Osteoblast (primary cell): ENCODE data around the gene ARHGEF4. TPM values are rescaled to one million over a fixed set of nuclear protein-coding genes. Genes with fewer than 3 reads are reported as not detected.

Experiments
- DNase-seq: peaks from one replicate; pipeline ENCODE4 v3.0.0; 2011; ENCODE audit warnings: low spot score, mixed read lengths; ENCODE audit not compliant: insufficient read length; ENCODE audit errors: missing footprints
- H2AFZ ChIP-seq: 2 replicates; pipeline ENCODE4 v1.6.0; 2011; ENCODE audit warnings: mild to moderate bottlenecking, low read length
- H3K27ac ChIP-seq: 2 replicates; pipeline ENCODE4 v1.5.1; 2011; ENCODE audit warnings: mild to moderate bottlenecking, low read depth, low read length, moderate library complexity
- H3K27me3 ChIP-seq: 2 replicates; pipeline ENCODE4 v1.6.0; 2012; ENCODE audit warnings: mild to moderate bottlenecking, control low read depth, inconsistent platforms, low read length, moderate library complexity; ENCODE audit not compliant: insufficient read depth
- H3K36me3 ChIP-seq: 2 replicates; pipeline ENCODE4 v1.5.1; 2011; ENCODE audit warnings: mild to moderate bottlenecking, low read length, control low read depth, moderate library complexity; ENCODE audit not compliant: insufficient read depth
- H3K4me1 ChIP-seq: 2 replicates; pipeline ENCODE4 v1.5.1; 2011; ENCODE audit warnings: mild to moderate bottlenecking, low read length, control low read depth, moderate library complexity; ENCODE audit not compliant: insufficient read depth
- H3K4me2 ChIP-seq: 2 replicates; pipeline ENCODE4 v1.6.0; 2011; ENCODE audit warnings: mild to moderate bottlenecking, low read length; ENCODE audit not compliant: insufficient read depth
- H3K4me3 ChIP-seq: fragments of 200-600 bp; sonication (generic); 3 replicates; pipeline ENCODE4 v1.5.1; 2012; ENCODE audit warnings: mild to moderate bottlenecking, low read length, inconsistent platforms; ENCODE audit not compliant: insufficient read depth
- H3K79me2 ChIP-seq: 2 replicates; pipeline ENCODE4 v1.6.0; 2012; ENCODE audit warnings: mild to moderate bottlenecking, low read length, control low read depth, inconsistent platforms; ENCODE audit not compliant: insufficient read depth
- H3K9me3 ChIP-seq: 2 replicates; pipeline ENCODE4 v1.5.1; 2011; ENCODE audit warnings: low read depth, low read length, control low read depth
- H4K20me1 ChIP-seq: 2 replicates; pipeline ENCODE4 v1.6.0; 2012; ENCODE audit warnings: mild to moderate bottlenecking, low read length, control low read depth; ENCODE audit not compliant: insufficient read depth
- total RNA-seq: library from RNA; depleted of rRNA; stranded (reverse); fragments of >200 nt; gene quantifications from 2 replicates; pipeline ENCODE4 v1.2.3, GENCODE V29; 2012
- TF ChIP-seq, protein P1 (sequence below): IDR thresholded peaks from 2 replicates; pipeline ENCODE4 v1.5.1; 2011; ENCODE audit warnings: mild to moderate bottlenecking, low read depth, low read length, moderate library complexity; ENCODE audit errors: extremely low read depth

The ARHGEF4 gene
- total RNA-seq, 1 donor, result 3.6 TPM

DNA sequence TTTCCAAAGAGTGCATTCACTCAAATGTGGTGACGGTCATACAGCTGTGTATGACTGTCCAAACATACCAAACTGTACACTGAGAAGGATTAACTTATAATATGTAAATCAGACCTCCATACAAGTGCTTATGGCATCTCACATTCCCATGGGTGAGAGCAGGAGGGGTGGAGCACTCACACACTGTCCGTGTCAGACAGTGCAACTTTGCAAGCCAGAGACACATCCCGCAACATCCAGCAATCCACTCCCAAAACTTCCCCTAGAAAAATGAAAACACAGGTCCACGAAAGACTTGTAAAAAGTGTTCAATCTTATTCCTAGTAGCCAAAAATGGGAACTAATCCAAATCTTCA is 220.2 kb downstream of the ARHGEF4 start:
- Histone ChIP-seq H3K4me3 (no peak overlapping the region), H2AFZ (no peak overlapping the region), H3K36me3 (peaks cover 49% of the 10 kb centered on the region), H4K20me1 (peaks cover 59% of the 10 kb centered on the region), H3K27ac (peak overlapping the region; percentile 71), H3K4me1 (peaks cover 16% of the 10 kb centered on the region), H3K79me2 (peaks cover 93% of the 10 kb centered on the region), H3K9me3 (no peaks in the 10 kb centered on the region), H3K4me2 (no peak overlapping the region), H3K27me3 (no peaks in the 10 kb centered on the region)
- DNase-seq, result no peak
- TF ChIP-seq, protein P1, sequence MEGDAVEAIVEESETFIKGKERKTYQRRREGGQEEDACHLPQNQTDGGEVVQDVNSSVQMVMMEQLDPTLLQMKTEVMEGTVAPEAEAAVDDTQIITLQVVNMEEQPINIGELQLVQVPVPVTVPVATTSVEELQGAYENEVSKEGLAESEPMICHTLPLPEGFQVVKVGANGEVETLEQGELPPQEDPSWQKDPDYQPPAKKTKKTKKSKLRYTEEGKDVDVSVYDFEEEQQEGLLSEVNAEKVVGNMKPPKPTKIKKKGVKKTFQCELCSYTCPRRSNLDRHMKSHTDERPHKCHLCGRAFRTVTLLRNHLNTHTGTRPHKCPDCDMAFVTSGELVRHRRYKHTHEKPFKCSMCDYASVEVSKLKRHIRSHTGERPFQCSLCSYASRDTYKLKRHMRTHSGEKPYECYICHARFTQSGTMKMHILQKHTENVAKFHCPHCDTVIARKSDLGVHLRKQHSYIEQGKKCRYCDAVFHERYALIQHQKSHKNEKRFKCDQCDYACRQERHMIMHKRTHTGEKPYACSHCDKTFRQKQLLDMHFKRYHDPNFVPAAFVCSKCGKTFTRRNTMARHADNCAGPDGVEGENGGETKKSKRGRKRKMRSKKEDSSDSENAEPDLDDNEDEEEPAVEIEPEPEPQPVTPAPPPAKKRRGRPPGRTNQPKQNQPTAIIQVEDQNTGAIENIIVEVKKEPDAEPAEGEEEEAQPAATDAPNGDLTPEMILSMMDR, result no peak

DNA sequence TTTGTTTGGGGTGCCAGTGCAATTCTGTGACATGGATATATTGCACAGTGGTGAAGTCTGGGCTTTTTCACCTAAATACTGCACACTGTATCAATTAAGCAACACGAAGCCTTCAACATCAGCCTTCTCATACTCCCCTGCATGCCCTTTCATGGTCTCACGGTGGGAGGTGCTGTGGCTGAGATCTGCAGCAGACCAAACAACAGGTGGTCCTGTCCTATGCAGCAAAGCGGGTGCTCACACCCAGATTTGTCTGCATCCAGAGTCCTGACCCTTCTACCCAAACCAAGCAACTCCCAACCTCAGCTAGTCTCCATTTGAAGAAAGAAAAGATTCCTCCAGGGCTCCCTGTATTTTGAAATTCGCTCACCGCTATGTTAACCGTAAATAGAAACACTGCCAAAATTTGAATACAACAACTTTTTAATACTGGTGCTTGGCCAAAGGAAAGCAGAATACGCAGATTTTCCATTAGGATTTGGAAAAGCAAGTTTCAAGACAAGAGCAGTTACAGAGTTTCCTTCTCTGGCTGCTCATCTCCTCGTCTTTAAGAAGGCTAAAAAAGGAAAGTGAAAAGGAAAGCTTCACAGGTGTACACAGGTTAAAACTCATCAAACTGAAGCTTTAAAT is 221.6 kb downstream of the ARHGEF4 start:
- H3K4me3 ChIP-seq, result no peak overlapping the region
- TF ChIP-seq, protein P1, result no peak
- H4K20me1 ChIP-seq, result peaks cover 65% of the 10 kb centered on the region
- peaks cover 93% of the 10 kb centered on the region for H3K79me2 ChIP-seq
- peaks cover 16% of the 10 kb centered on the region for H3K4me1 ChIP-seq
- H3K36me3 ChIP-seq, result peaks cover 35% of the 10 kb centered on the region
- H3K4me2 ChIP-seq, result no peak overlapping the region
- no peak overlapping the region for H3K27ac ChIP-seq
- H2AFZ ChIP-seq, result no peak overlapping the region
- peak; percentile 75 for DNase-seq
- no peaks in the 10 kb centered on the region for H3K9me3 ChIP-seq
- no peaks in the 10 kb centered on the region for H3K27me3 ChIP-seq

- Histone ChIP-seq H3K4me3 (no peak overlapping the region), H3K4me2 (no peak overlapping the region), H2AFZ (no peak overlapping the region), H3K27me3 (no peaks in the 10 kb centered on the region), H3K9me3 (no peaks in the 10 kb centered on the region), H3K36me3 (peaks cover 29% of the 10 kb centered on the region), H4K20me1 (peaks cover 63% of the 10 kb centered on the region), H3K4me1 (peaks cover 16% of the 10 kb centered on the region), H3K27ac (no peak overlapping the region), H3K79me2 (peaks cover 93% of the 10 kb centered on the region)
- TF ChIP-seq, protein P1, result no peak
- no peak for DNase-seq
Observed at GRCh38 chr2:131058920-131059319, 222.2 kb downstream of the ARHGEF4 start.

DNA sequence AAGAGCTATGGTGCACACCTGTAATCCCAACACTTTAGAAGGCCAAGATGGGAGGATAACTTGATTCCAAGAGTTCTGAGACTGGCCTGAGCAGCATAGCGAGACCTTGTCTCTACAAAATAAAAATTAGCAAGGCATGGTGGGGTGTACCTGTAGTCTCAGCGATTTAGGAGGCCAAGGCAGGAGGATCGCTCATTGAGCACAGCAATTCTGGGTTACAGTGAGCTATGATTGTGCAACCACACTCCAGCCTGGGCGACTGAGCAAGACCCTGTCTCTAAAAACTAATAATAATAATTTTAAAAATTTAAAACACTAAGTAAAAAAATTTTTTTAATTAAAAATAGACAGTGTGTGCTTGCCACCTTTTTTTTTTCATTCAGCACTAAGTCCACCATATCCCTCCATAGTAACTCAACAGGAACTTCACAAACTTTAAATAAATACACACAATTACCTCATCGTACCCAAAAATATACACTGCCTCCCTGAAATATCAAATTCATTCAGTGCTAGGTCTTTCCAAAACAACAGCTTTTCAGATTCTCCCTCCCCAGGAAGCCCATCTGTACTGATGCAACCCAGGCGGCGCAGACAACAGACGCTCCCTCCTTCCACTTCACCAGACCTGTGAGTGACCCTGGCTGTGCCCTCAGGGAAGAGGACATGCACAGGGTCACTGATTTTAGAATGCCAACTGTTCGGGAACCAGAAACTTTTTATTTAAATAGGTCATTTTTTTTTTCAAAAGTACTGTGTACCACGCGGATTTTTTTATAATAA is 227.0 kb downstream of the ARHGEF4 start:
- TF ChIP-seq, protein P1, result no peak
- Histone ChIP-seq H2AFZ (no peak overlapping the region), H3K4me2 (no peak overlapping the region), H4K20me1 (peaks cover 39% of the 10 kb centered on the region), H3K79me2 (peaks cover 93% of the 10 kb centered on the region), H3K9me3 (no peaks in the 10 kb centered on the region), H3K4me1 (no peaks in the 10 kb centered on the region), H3K4me3 (no peak overlapping the region), H3K27ac (no peak overlapping the region), H3K27me3 (no peaks in the 10 kb centered on the region), H3K36me3 (peaks cover 12% of the 10 kb centered on the region)
- no peak for DNase-seq
